GM19438 (cell line): ENCODE results near the gene AZU1.
"Not testable (repeated sequence)": the region's sequence is repeated elsewhere in the genome, so short reads cannot be mapped to it uniquely, and the experiment has no call there.

ENCODE experiments used
- ATAC-seq: cut with Tn5 transposase; IDR thresholded peaks from one replicate; pipeline ENCODE4 v1.9.1; 2021; ENCODE audit warnings: low read depth; ENCODE audit not compliant: unreplicated experiment

AZU1 gene

GRCh38 chr19:869245-870177 is 41.9 kb downstream of the AZU1 start:
- no peak for ATAC-seq

DNA sequence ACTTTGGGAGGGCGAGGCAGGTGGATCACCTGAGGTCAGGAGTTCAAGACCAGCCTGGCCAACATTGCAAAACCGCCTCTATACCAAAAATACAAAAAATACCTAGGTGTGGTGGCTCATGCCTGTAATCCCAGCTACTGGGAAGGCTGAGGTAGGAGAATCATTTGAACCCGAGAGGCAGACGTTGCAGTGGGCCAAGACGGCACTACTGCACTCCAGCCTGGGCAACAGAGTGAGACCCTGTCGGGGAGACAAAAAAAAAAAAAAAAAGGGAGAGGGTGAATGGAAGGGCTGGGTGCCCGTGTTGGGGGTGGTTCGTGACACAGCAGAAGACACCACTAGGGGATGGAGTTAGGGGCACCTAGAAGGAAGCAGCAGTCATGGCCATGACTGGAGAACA is 42.7 kb downstream of the AZU1 start:
- ATAC-seq, result no peak

- ATAC-seq, result no peak
Measured at GRCh38 chr19:870963-871401, 43.3 kb downstream of the AZU1 start.

- ATAC-seq, result no peak
Measured at GRCh38 chr19:871446-872265, 44.0 kb downstream of the AZU1 start.

DNA sequence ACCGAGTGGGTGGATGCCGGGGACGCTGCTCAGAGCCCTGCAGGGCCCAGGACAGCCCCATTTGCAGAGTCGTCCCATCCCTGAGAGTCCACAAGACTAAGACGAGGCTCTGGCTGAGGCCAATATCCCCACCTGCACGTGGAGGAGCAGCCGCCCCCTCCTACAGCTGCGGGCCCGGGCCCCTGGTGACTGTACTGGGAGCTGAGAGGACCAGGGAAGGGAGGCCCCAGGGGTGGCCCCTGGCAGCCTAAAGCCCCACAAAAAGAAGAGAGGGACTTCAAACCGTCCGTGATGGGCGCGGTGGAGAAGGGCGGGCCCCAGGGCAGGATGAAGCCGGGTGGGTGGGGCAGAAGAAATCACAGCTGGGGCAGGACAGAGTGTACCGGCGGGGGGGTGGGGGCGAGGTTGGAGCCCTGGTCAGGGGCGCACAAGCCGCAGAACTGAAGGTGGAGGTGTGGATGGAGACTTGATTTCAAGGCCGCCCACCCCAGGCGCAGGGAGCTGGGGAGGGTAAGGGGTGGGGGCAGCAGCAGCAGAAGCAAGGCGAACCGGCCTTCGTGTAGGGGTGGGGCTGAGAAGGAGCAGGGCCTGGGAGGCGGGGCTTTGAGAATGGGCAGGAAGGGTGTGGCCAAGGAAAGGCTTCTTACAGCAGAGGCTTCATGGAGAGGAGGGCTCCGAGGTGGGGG is 44.8 kb downstream of the AZU1 start:
- no peak for ATAC-seq

DNA sequence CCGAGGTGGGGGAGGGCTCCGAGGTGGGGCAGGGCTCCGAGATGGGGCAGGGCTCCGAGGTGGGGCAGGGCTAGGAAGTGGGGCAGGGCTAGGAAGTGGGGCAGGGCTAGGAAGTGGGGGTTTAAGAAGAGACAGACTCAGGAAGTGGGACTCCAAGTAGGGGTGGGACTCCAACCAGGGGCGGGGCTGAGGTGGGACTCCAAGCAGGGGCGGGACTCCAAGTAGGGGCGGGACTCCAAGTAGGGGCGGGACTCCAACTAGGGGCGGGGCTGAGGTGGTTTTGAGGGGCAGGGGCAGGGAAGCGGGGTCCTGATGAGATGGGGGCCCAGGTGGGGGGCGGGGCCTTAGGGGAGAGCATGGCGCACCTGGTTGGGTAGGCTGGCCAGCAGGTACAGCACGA is 45.4 kb downstream of the AZU1 start:
- no peak for ATAC-seq

- no peak for ATAC-seq
Measured at GRCh38 chr19:873561-874041, 46.0 kb downstream of the AZU1 start.

- ATAC-seq, result no peak
Measured at GRCh38 chr19:875265-875879, 47.7 kb downstream of the AZU1 start.

GRCh38 chr19:876089-876488 is 48.5 kb downstream of the AZU1 start:
- no peak for ATAC-seq

- ATAC-seq, result no peak
Measured at GRCh38 chr19:876780-877314, 49.2 kb downstream of the AZU1 start.

GRCh38 chr19:877992-878660 is 50.5 kb downstream of the AZU1 start:
- ATAC-seq, result not testable (repeated sequence)

GRCh38 chr19:878751-879561 is 51.3 kb downstream of the AZU1 start:
- ATAC-seq, result not testable (repeated sequence)

GRCh38 chr19:879711-880438 is 52.2 kb downstream of the AZU1 start:
- no peak for ATAC-seq
